Tibial nerve (tissue), 3 donors: Measurements from ENCODE around the gene GRAMD4.

Experiments
- CTCF ChIP-seq, 5 experiments: fragments of 200-600 bp in 3 of 5; fragments of 450-650 bp in 2 of 5; sonication (generic) in 3 of 5; IDR thresholded peaks; one replicate each; pipeline ENCODE4 v1.5.1; 2016 to 2019; ENCODE audit warnings: antibody characterized with exemption in 5 of 5, mild to moderate bottlenecking in 3 of 5, moderate library complexity in 2 of 5
- POLR2A ChIP-seq, 2 donors: fragments of 450-650 bp; IDR thresholded peaks; one replicate each; pipeline ENCODE4 v1.6.1; 2017; ENCODE audit warnings: antibody characterized with exemption in 2 of 2, mild to moderate bottlenecking in 2 of 2, moderate library complexity in 2 of 2

GRCh38 chr22:46687460-46687859 is 67.3 kb downstream of the GRAMD4 start:
- TF ChIP-seq CTCF (IDR thresholded peaks at IDR 0.05), result no peak
- no peak for TF ChIP-seq POLR2A (IDR thresholded peaks at IDR 0.05)
